Cerebellar cortex (tissue), 1 donor: ENCODE results near the gene TSC1.
A peak's percentile ranks its signal among the peaks of the same experiment; 100 is the strongest.
"Not testable (repeated sequence)": the region's sequence is repeated elsewhere in the genome, so short reads cannot be mapped to it uniquely, and the experiment has no call there.

Source experiments
- DNase-seq: peaks from one replicate; pipeline ENCODE4 v3.0.0-alpha.2; 2015; ENCODE audit warnings: low spot score

The TSC1 gene

DNA sequence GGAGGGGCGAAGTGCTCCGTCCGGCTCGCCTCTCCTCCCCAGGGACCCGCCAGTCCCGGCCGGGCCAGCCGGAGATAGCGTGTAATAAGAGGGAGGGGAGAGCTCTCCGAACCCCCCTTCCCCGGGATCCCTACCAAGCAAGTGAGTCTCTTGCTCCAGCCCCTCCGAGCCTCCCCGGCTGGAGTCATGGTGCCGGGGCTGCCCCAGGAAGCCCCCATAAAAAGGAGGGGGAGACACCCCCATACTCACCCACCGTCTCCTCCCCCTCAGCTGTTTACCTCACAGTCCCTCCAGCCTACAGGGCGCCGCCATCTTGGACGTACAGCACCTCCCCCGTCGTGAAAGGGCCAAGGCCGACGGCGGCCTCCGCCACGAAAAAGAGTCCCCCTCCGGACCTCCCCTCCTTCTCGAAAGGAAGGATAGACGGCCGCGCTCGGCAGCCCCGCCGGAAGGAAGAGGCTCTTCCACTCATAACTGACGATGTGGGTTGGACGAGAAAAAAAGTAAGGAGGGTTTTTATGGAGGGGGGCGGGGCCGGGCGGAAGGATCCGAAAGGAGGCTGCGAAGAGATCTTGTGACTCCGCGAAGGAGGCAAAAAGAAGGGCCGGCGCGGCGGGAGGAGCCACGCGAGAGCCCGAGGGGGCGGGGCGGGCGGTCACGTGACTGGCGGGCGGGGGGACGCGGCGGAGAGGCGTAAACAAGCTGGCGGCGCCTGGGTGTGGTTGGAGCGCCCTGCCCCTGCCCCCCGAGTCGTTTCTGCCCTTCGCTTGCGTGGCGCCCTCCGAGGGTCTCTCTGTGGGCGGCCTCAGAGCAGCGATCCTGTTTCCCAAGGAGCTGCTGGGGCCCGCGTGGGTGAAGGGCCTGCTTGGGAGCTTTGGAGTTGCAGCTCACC is at the start of gene TSC1:
Gene TSC1, minus strand, starts transcription at position 323 of the 892 bp plus-strand sequence. CDS start 15,744 bp downstream, outside the sequence.
- peak; percentile 91 for DNase-seq

DNA sequence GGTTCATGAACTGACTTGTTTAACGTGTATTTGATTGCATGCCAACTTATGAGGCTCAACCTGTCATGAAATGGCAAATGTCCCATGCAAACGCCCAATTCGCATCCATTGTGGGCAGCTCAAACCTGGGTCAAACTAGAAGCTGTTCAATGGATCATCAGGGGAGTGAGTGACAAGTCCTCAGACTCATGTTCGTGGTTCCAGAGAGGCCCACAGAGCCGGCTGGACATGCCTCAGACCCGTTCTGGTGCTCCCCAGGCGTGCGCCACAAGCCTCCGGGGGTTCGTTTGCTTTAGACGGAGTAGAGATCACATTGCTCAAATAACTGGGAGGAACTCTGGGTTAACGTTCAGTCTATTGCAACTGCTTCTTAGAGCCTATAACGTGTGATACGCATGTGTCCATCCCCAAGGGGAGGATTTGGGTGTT is 49.1 kb upstream of the TSC1 start:
- no peak for DNase-seq

DNA sequence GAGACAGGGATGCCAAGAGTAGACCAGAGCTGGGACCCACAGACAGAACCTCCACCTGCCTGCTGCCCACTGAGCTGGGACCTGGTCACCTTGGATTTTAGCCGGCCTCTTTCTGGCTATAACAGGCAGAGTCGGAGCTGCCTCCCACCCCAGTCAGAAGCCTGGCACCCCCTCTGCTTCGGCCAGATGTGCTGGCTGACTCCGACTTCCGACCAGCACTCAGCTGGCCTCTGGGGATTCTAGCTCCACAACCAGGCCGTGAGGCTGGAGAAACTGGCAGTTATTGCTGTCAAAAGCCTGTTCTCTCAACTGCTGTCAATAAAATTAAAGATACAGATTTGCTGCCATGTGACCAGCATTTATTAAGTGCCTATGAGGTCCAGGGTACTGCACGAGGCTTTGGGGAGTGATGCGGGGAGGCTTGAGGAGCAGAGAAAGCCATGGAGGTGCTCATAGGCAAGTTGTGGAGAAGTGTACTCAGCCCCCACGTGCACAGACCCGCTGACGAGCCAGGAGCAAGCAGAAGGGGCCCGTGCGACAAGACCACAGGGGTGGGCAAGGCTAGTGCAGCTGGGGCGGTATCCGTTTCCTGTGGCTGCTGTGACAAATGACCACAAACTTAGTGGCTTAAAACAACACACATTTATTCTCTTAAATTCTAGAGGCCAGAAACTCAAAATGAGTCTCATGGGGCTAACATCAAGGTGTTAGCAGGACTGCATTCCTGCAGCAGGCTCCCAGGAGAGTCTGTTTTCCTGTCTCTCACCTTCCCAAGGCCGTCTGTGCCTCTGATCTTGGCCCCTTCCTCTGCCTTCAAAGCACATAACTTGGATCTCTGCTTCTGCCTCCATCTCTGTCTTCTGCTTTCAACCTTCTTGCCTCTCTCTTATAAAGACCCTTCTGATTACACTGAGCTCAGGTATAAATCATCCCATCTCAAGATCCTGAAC is 47.2 kb upstream of the TSC1 start:
- DNase-seq = no peak

DNA sequence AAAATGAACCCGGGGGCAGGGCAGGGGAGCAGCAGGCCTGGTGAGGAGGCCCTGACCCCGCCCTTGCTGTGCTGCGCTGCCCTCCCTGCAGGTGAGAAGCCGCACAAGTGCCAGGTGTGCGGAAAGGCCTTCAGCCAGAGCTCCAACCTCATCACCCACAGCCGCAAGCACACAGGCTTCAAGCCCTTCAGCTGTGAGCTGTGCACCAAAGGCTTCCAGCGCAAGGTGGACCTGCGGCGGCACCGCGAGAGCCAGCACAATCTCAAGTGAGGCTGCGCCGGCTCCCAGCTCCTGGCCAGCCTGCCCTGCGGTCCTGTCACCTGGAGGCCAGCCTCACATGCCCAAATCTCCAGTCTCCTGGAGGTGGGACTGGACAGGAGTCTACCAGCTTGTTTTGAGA is 46.4 kb upstream of the TSC1 start:
- no peak for DNase-seq

DNA sequence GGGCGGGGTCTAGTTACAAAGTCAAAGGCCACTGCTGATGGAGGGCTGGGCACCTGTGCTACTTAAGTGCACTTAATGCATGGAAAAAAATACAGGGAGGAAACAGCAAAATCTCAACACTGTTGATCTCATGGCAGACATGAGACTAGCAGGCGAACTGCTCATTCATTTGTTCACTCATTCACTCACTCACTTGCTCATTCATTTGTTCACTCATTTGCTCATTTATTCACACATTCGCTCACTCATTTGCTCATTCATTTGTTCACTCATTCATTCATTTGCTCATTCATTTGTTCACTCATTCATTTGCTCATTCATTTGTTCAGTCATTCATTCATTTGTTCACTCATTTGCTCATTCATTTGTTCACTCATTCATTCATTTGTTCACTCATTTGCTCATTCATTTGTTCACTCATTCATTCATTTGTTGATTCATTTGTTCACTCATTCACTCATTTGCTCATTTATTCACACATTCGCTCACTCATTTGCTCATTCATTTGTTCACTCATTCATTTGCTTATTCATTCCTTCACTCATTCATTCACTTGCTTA is 45.7 kb upstream of the TSC1 start:
- DNase-seq = not testable (repeated sequence)

DNA sequence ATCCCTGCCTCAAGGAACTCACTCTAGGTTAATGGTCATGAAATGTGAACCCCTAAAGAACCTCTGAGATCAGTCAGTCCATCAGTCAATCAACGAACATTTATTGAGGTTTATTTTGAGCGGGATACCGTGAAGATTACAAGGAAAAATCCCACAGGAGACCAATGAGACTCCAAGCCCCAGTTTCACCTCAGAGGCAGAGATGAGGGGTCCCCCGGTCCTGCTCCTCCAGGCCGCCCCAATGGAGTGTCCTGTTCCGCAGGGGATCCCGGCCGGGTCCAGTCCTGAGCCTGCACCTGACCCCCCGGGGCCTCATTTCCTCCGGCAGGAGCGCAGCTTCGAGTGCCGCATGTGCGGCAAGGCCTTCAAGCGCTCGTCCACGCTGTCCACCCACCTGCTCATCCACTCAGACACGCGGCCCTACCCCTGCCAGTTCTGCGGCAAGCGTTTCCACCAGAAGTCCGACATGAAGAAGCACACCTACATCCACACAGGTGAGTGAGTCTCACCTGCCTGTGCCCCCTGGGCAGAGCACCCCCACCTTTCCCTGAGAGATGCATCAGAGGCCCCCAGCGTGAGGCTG is 45.1 kb upstream of the TSC1 start:
- DNase-seq = no peak

DNA sequence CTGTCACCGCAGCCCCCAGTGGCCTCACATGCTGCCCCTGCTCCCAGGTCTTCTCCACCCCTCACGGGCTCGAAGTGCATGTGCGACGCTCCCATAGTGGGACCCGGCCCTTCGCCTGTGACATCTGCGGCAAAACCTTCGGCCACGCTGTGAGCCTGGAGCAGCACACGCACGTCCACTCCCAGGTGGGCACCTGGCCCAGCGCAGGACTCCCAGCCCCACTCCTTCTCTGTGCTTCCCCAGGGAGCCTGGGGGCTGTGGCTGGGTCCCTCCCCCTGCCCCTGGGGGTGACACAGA is 44.5 kb upstream of the TSC1 start:
- no peak for DNase-seq

DNA sequence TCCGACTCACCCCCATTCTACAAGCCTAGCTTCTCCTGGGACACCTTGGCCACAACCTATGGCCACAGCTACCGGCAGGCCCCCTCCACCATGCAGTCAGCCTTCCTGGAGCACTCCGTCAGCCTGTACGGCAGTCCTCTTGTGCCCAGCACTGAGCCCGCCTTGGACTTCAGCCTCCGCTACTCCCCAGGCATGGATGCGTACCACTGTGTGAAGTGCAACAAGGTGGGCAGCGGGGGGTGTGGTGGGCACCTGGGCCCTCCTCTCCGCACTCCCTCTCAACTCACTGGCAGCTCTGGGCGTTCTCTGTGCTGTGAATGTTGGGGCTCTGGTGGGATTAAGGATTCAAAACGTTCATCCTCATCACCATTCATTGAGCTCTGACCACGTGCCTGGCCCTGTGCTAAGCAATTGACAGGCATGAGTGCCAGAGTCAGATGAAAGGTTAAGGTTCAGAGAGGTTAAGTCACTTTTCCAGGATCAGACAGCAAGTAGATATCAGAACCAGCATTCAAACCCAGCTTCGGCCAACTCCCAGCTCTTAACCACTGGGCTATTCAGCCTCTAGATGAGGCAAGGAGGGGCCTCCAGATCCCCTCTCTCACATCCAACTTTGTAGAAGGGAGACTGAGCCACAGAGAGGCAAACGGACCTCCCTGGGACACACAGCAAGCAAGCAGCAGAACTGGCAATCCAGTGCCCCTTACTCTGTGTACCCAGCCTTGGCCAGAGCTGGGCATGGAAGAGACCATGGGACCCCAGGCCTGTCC is 44.0 kb upstream of the TSC1 start:
- no peak for DNase-seq

DNA sequence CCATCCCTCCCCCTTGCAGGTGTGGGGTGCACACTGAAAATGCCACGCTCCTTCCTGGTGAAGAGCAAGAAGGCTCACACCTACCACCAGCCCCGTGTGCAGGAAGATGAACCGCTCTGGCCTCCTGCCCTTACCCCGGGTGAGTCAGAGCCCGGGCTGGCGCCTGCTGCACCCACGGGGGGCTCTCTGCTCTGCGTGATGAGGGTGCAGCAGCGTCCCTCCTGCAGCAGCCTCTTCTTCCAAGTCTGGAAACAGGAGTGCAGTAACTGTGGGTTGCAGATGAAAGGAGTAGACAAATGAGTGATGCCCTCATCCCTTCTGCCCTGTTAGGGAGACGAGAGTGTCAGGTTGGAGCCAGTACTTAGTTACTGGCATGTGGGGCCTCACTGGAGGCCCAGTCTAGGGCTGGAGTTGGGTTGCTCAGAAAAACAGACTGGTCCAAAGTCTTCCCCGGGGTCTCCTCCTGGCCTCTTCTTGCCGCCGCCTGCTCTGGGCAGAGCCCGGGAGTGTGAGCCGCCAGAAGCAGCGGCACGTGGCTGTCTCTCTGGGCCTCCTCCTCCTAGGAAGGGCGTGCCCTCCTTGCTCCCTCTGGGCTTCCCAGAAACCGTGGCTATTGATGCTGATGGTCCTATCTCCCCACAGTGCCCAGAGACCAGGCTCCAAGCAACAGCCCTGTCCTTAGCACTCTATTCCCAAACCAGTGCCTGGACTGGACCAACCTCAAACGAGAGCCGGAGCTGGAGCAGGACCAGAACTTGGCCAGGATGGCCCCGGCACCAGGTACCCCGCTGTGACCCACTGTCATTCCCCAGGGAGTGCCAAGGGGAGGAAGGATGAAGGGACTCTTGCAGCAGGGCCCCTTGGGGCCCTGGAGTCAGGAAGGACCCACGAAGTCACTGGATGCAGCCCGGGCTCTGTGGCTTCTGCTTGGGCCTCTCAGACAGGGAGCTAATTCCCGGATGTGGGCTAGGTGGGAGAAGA is 42.5 kb upstream of the TSC1 start:
- DNase-seq = no peak

DNA sequence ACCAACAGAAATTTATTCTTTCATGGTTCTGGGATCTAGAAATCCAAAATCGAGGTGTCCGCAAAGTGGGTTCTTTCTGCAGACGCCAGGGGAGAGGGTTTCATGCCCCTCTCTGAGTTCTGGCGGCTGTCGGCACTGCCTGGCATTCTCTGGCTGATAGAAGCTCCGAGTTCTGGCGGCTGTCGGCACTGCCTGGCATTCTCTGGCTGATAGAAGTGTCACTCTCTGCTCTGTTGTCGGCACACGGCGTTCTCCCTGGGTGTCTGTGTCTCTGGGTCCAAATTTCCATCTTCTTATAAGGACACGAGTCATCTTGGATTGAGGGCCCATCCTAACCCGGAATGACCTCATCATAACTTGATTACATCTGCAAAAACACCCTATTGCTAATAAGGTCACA is 41.7 kb upstream of the TSC1 start:
- no peak for DNase-seq

DNA sequence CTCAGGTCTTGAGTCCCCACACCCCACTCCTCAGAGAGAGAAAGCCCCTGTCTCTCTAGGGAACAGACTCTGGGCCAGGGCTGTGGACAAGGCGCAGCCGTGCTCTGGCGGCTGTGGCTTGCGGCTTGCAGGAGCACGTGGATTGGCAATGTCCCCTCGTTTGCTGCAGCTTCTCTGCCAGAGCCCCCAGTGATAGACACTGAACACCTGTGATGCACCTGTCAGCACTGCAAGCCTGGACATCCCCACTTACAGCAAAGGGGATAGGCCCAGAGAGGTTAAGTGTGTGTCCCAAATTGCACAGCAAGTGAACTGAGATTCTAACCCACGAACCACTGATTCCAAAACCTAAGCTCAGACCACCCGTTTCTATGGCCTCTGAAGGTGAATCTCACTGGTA is 41.1 kb upstream of the TSC1 start:
- no peak for DNase-seq

DNA sequence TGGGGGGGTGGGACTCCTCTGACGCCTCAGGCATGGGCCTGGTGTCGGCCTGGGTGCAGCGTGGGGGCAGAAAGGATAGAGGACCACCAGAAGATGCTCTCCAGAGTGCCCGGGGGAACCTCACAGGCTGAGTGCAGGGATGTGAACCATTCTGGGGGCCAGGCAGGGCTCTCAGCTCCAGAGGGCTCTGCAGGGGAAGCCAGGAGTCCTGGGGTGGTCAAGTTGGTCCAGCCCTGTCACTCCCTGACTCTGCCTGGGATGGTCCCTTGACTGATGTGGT is 40.6 kb upstream of the TSC1 start:
- DNase-seq = no peak

DNA sequence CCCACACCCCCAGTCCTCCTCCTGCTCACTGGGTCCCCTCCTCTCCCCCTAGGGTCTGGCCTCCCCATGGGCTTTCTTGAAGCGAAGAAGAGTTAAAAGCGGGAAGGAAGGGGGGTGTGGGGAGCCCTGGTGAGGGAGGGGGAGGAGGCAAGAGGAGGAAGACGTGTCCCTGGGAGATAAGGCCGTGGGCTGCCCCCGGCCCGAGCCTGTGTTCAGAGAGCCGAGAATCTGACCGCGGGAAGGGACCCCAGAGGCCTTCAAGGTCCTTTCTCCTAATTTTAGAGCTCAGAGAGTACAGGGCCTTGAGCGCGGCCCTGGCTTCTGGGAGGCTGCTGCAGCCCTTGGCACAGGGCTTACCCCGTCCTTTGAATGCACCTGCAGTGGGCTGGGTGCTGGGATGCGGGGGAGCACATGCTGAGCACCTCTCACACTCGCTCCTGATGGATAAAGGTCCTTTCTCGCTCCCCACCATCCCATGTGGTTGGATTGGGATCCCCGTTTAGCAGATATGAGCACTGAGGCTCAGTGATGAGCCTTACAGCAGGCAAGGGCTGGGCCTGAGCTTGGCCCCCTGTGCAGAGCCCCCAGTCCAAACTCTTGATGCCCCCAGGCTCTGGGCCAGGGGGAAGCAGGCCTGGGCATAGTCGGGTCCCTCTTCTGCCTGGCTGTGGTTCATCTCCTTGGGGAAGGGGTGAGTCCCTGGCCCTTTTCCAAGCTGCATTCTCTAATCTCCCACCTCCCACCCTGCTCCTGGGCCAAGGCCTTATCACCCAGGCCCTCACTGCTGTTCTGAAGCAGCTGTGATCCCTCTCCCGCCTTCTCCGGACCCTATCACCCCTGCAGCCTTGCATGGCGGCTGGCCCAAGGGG is 40.0 kb upstream of the TSC1 start:
- no peak for DNase-seq

DNA sequence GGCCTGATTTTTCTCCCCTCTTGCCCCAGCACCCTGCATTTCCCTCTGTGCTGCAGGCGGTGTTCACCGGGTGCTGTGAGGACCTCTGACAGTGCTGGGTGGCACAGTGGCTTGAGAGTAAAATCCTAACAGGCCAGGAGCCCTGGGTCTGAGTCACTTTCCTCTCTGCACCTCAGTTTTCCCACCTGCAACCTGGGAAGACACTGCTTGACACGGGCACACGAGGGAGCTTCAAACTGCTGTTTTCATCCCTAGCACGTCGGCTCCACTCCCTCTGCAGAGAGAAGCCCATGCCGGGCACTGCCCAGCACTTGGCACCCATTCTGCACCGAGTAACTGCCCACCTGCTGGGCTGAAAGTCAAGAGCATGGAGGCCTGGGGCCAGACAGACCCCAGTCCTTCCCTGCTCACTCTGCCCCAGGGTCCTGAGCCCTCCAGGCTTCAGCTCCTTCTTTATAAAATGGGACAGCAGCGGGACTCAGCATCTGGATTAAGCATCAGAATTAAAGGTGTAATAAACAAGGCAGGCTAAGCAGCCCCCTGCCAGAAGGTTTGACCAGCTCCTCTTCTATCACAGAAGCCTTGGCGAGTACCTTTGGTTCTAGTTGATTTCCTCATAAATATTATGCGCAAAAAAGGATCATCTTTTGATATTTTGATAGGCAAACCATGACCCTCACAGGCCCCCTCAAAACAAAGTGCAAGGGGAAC is 39.2 kb upstream of the TSC1 start:
- no peak for DNase-seq

DNA sequence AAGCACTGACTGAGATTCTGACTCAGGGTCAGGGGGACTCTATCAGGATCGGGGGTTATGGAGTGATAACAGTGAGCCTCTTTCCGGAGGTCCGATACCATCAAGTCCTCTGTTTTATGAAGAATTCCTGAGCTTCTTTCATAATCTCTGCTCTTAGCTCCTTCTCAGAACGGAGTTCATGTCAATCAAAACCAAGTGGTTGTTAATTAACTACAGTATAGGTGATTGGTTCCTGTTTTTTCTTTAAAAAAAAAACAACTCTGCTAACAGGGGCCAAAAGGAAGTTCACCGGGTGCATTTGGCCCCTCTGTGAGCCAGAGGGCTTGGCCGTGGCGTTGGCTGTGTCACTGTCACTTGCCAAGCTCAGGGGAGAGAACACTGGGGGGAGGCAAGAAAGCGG is 38.0 kb upstream of the TSC1 start:
- no peak for DNase-seq

DNA sequence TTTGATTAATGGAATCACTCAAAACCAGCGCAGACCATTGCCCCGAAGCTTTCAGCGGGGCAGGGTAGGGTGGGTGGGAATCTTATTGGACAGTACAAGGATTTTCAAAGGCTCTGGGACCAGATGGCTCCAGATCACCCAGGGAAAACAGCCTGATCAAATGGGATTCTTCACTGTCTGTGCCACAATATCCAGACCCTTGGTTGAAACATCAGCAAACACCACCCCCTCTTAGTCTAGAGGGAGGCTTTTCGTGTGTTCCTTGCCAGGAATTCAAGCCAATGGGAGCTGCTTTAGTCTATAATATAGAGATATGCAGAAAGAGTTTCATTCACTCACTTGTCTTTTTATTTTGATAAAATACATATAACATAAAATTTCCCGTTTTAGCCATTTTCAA is 35.7 kb upstream of the TSC1 start:
- DNase-seq = no peak

DNA sequence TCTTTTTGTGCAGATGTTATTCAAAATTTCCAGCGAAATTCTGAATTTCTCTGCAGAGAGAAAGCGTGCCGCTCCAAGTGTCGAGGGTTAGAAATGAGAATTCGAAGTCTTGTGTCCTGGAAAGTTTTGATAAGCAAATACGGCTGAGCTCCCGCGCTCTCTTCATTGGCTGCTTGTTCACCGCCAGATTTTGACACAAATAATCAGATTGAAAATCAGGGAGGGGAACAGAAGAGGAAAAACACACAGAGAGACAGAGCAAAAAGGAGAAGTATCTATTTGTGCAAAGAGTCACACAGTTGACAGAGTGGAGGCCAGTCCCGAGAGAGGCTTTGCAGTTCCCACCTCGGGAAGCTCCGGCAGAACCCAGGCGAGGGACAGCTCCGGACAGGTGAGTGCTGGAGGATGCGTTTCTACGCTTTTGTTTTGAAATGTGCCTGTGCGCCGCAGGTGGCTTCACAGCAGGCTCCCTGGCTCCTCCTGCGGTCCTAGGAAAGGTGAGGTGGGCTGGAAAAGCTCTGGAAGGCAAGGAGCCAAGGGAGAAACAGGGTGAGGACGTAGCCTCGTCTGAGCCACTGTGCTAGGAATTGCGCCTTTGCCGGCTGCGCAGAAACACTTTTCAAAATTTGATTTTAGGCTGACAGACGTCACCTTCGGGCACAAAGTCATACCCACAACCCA is 34.2 kb upstream of the TSC1 start, which contains the start of gene GFI1B:
Gene GFI1B, plus strand, starts transcription at position 244 of the 681 bp plus-strand sequence. CDS start 7,985 bp downstream, outside the sequence.
- no peak for DNase-seq

DNA sequence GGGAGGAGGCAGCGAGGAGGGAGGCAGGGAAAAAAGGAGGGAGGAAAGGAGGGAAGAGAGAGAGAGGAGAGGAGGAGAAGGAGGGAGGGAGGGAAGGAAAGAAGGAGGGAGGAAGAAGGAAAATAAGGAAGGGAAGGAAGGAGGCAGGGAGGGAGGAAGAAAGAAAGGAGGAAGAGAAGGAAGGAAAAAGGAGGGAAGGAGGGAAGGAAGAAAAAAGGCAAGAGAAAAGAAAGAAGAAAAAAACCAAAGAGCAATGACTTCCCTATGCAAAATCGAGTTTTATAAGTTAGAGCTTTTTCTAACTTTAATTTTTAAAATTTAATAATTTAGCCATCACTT is 33.7 kb upstream of the TSC1 start:
- no peak for DNase-seq
